ENCODE measurements around the gene ALDH4A1. TPM values are rescaled to one million over a fixed set of nuclear protein-coding genes. Genes with fewer than 3 reads are reported as not detected.
"Not testable (repeated sequence)": the region's sequence is repeated elsewhere in the genome, so short reads cannot be mapped to it uniquely, and the experiment has no call there.

ALDH4A1 gene
- total RNA-seq, 1 donor: 9.5 TPM

- no peak overlapping the region for H3K4me3 ChIP-seq (ENCODE audit: low read depth, low read length)
- no peak for DNase-seq (ENCODE audit: low read depth)
- TF ChIP-seq CTCF (IDR thresholded peaks at IDR 0.05; ENCODE audit: insufficient read depth, low read length): no peak
Measured at GRCh38 chr1:18855573-18855972, 46.8 kb downstream of the ALDH4A1 start.

GRCh38 chr1:18854331-18855025 lies 47.9 kb downstream of the ALDH4A1 start:
- no peak overlapping the region for H3K4me3 ChIP-seq (ENCODE audit: low read depth, low read length)
- no peak for DNase-seq (ENCODE audit: low read depth)
- no peak for TF ChIP-seq CTCF (IDR thresholded peaks at IDR 0.05; ENCODE audit: insufficient read depth, low read length)

GRCh38 chr1:18852501-18852900 lies 49.9 kb downstream of the ALDH4A1 start:
- no peak for TF ChIP-seq CTCF (IDR thresholded peaks at IDR 0.05; ENCODE audit: insufficient read depth, low read length)
- DNase-seq (ENCODE audit: low read depth): no peak
- no peak overlapping the region for H3K4me3 ChIP-seq (ENCODE audit: low read depth, low read length)

GRCh38 chr1:18849261-18849711 lies 53.1 kb downstream of the ALDH4A1 start:
- DNase-seq (ENCODE audit: low read depth): no peak
- TF ChIP-seq CTCF (IDR thresholded peaks at IDR 0.05; ENCODE audit: insufficient read depth, low read length): no peak
- no peak overlapping the region for H3K4me3 ChIP-seq (ENCODE audit: low read depth, low read length)

- DNase-seq (ENCODE audit: low read depth); H3K4me3 ChIP-seq (ENCODE audit: low read depth, low read length): not testable (repeated sequence)
Measured at GRCh38 chr1:18847723-18848122, 54.6 kb downstream of the ALDH4A1 start.

- TF ChIP-seq CTCF (IDR thresholded peaks at IDR 0.05; ENCODE audit: insufficient read depth, low read length): no peak
- DNase-seq (ENCODE audit: low read depth): no peak
- no peak overlapping the region for H3K4me3 ChIP-seq (ENCODE audit: low read depth, low read length)
Measured at GRCh38 chr1:18840145-18840544, 62.2 kb downstream of the ALDH4A1 start.

GRCh38 chr1:18836654-18837053 lies 65.7 kb downstream of the ALDH4A1 start:
- no peak for DNase-seq (ENCODE audit: low read depth)
- TF ChIP-seq CTCF (IDR thresholded peaks at IDR 0.05; ENCODE audit: insufficient read depth, low read length): no peak
- H3K4me3 ChIP-seq (ENCODE audit: low read depth, low read length): no peak overlapping the region

GRCh38 chr1:18832319-18832718 lies 70.0 kb downstream of the ALDH4A1 start:
- not testable (repeated sequence) for H3K4me3 ChIP-seq (ENCODE audit: low read depth, low read length); DNase-seq (ENCODE audit: low read depth)

Measured in fibroblast of the aortic adventitia (primary cell).